ENCODE data around the gene TMEM132D. TPM values are rescaled to one million over a fixed set of nuclear protein-coding genes. Genes with fewer than 3 reads are reported as not detected.

Gene TMEM132D
- total and polyA plus RNA-seq, 5 donors from 2014 or later: not detected

- H3K27ac Mint-ChIP-seq: no peak overlapping the region
Measured at GRCh38 chr12:129446696-129447095, 457.1 kb downstream of the TMEM132D start.

GRCh38 chr12:129440278-129440677, 463.5 kb downstream of the TMEM132D start:
- Histone ChIP-seq H3K4me3 (ENCODE audit: low read depth, low read length) (no peak overlapping the region), H3K27me3 (ENCODE audit: control insufficient read depth, insufficient read depth, low read length) (no peaks in the 10 kb centered on the region), H3K9me3 (ENCODE audit: control insufficient read depth in 2 of 2, low read length in 2 of 2) (peaks cover 0 to 4% of the 10 kb centered on the region in 2 experiments), H3K27ac (ENCODE audit: insufficient read depth, low read length, poor library complexity, severe bottlenecking) (no peak overlapping the region), H3K36me3 (ENCODE audit: control insufficient read depth, insufficient read depth, low read length) (no peaks in the 10 kb centered on the region), H3K4me1 (ENCODE audit: control insufficient read depth, insufficient read depth, low read length, poor library complexity, severe bottlenecking) (no peaks in the 10 kb centered on the region)
- peaks cover 4 to 33% (median 12%) of the 10 kb centered on the region in 7 donors for H3K9me3 Mint-ChIP-seq
- no peak for ATAC-seq (ENCODE audit: low read depth in 2 of 2)
- no peaks in the 10 kb centered on the region for H3K36me3 Mint-ChIP-seq
- no peaks in the 10 kb centered on the region for H3K27me3 Mint-ChIP-seq
- no peak overlapping the region for H3K4me3 Mint-ChIP-seq
- no peak for DNase-seq
- no peaks in the 10 kb centered on the region for H3K4me1 Mint-ChIP-seq
- H3K27ac Mint-ChIP-seq: no peak overlapping the region

More at GRCh38 chr12:129446696-129447095, 457.1 kb downstream of the TMEM132D start:
- H3K4me3 Mint-ChIP-seq: no peak overlapping the region
- no peaks in the 10 kb centered on the region for H3K27me3 ChIP-seq (ENCODE audit: control insufficient read depth, insufficient read depth, low read length)
- no peak overlapping the region for H3K4me3 ChIP-seq (ENCODE audit: low read depth, low read length)
- H3K27ac ChIP-seq (ENCODE audit: insufficient read depth, low read length, poor library complexity, severe bottlenecking): no peak overlapping the region
- no peaks in the 10 kb centered on the region for H3K4me1 ChIP-seq (ENCODE audit: control insufficient read depth, insufficient read depth, low read length, poor library complexity, severe bottlenecking)
- H3K36me3 Mint-ChIP-seq: no peaks in the 10 kb centered on the region
- ATAC-seq (ENCODE audit: low read depth in 2 of 2) (no peak), DNase-seq (no peak)
- H3K4me1 Mint-ChIP-seq: no peaks in the 10 kb centered on the region
- no peaks in the 10 kb centered on the region for H3K27me3 Mint-ChIP-seq
- H3K9me3 Mint-ChIP-seq: peaks cover 3 to 11% (median 6%) of the 10 kb centered on the region in 7 donors
- H3K36me3 ChIP-seq (ENCODE audit: control insufficient read depth, insufficient read depth, low read length): no peaks in the 10 kb centered on the region
- H3K9me3 ChIP-seq (ENCODE audit: control insufficient read depth in 2 of 2, low read length in 2 of 2): no peaks in the 10 kb centered on the region

GRCh38 chr12:129434790-129435189, 469.0 kb downstream of the TMEM132D start:
- Histone ChIP-seq H3K27ac (ENCODE audit: insufficient read depth, low read length, poor library complexity, severe bottlenecking) (no peak overlapping the region), H3K27me3 (ENCODE audit: control insufficient read depth, insufficient read depth, low read length) (no peaks in the 10 kb centered on the region), H3K9me3 (ENCODE audit: control insufficient read depth in 2 of 2, low read length in 2 of 2) (peaks cover 2 to 4% of the 10 kb centered on the region in 2 experiments), H3K36me3 (ENCODE audit: control insufficient read depth, insufficient read depth, low read length) (no peaks in the 10 kb centered on the region), H3K4me3 (ENCODE audit: low read depth, low read length) (no peak overlapping the region), H3K4me1 (ENCODE audit: control insufficient read depth, insufficient read depth, low read length, poor library complexity, severe bottlenecking) (no peaks in the 10 kb centered on the region)
- Mint-ChIP-seq H3K9me3 (peaks cover 3 to 25% (median 8%) of the 10 kb centered on the region in 7 donors), H3K4me3 (no peak overlapping the region), H3K36me3 (no peaks in the 10 kb centered on the region), H3K4me1 (no peaks in the 10 kb centered on the region), H3K27ac (no peak overlapping the region), H3K27me3 (no peaks in the 10 kb centered on the region)
- no peak for DNase-seq
- no peak for ATAC-seq (ENCODE audit: low read depth in 2 of 2)

- DNase-seq (no peak), ATAC-seq (ENCODE audit: low read depth in 2 of 2) (no peak)
- Mint-ChIP-seq H3K27me3 (no peaks in the 10 kb centered on the region), H3K4me1 (no peaks in the 10 kb centered on the region), H3K4me3 (no peak overlapping the region), H3K9me3 (peaks cover 0 to 14% (median 8%) of the 10 kb centered on the region in 7 donors), H3K36me3 (no peaks in the 10 kb centered on the region), H3K27ac (no peak overlapping the region)
- no peaks in the 10 kb centered on the region for H3K9me3 ChIP-seq (ENCODE audit: control insufficient read depth in 2 of 2, low read length in 2 of 2)
- H3K27me3 ChIP-seq (ENCODE audit: control insufficient read depth, insufficient read depth, low read length): no peaks in the 10 kb centered on the region
- H3K36me3 ChIP-seq (ENCODE audit: control insufficient read depth, insufficient read depth, low read length): no peaks in the 10 kb centered on the region
- no peaks in the 10 kb centered on the region for H3K4me1 ChIP-seq (ENCODE audit: control insufficient read depth, insufficient read depth, low read length, poor library complexity, severe bottlenecking)
- H3K27ac ChIP-seq (ENCODE audit: insufficient read depth, low read length, poor library complexity, severe bottlenecking): no peak overlapping the region
- no peak overlapping the region for H3K4me3 ChIP-seq (ENCODE audit: low read depth, low read length)
Measured at GRCh38 chr12:129428240-129428936, 475.4 kb downstream of the TMEM132D start.

- no peaks in the 10 kb centered on the region for H3K4me1 Mint-ChIP-seq
- Histone ChIP-seq H3K9me3 (ENCODE audit: control insufficient read depth in 2 of 2, low read length in 2 of 2) (peaks cover 0 to 2% of the 10 kb centered on the region in 2 experiments), H3K36me3 (ENCODE audit: control insufficient read depth, insufficient read depth, low read length) (no peaks in the 10 kb centered on the region), H3K4me1 (ENCODE audit: control insufficient read depth, insufficient read depth, low read length, poor library complexity, severe bottlenecking) (no peaks in the 10 kb centered on the region), H3K27ac (ENCODE audit: insufficient read depth, low read length, poor library complexity, severe bottlenecking) (no peak overlapping the region), H3K27me3 (ENCODE audit: control insufficient read depth, insufficient read depth, low read length) (no peaks in the 10 kb centered on the region), H3K4me3 (ENCODE audit: low read depth, low read length) (no peak overlapping the region)
- DNase-seq (no peak), ATAC-seq (ENCODE audit: low read depth in 2 of 2) (no peak)
- H3K27ac Mint-ChIP-seq: no peak overlapping the region
- H3K27me3 Mint-ChIP-seq: no peaks in the 10 kb centered on the region
- peaks cover 0 to 13% (median 6%) of the 10 kb centered on the region in 7 donors for H3K9me3 Mint-ChIP-seq
- H3K36me3 Mint-ChIP-seq: no peaks in the 10 kb centered on the region
- H3K4me3 Mint-ChIP-seq: no peak overlapping the region
Measured at GRCh38 chr12:129423041-129423580, 480.7 kb downstream of the TMEM132D start.

GRCh38 chr12:129413295-129413694, 490.5 kb downstream of the TMEM132D start:
- no peak overlapping the region for H3K4me3 Mint-ChIP-seq
- H3K4me1 ChIP-seq (ENCODE audit: control insufficient read depth, insufficient read depth, low read length, poor library complexity, severe bottlenecking): no peaks in the 10 kb centered on the region
- no peak overlapping the region for H3K4me3 ChIP-seq (ENCODE audit: low read depth, low read length)
- H3K27ac ChIP-seq (ENCODE audit: insufficient read depth, low read length, poor library complexity, severe bottlenecking): no peak overlapping the region
- ATAC-seq (ENCODE audit: low read depth in 2 of 2) (no peak), DNase-seq (no peak)
- H3K36me3 ChIP-seq (ENCODE audit: control insufficient read depth, insufficient read depth, low read length): no peaks in the 10 kb centered on the region
- no peaks in the 10 kb centered on the region for H3K36me3 Mint-ChIP-seq
- H3K9me3 Mint-ChIP-seq: peaks cover 0 to 20% (median 7%) of the 10 kb centered on the region in 7 donors
- H3K27me3 Mint-ChIP-seq: no peaks in the 10 kb centered on the region
- H3K27me3 ChIP-seq (ENCODE audit: control insufficient read depth, insufficient read depth, low read length): no peaks in the 10 kb centered on the region
- no peak overlapping the region for H3K27ac Mint-ChIP-seq
- no peaks in the 10 kb centered on the region for H3K9me3 ChIP-seq (ENCODE audit: control insufficient read depth in 2 of 2, low read length in 2 of 2)
- no peaks in the 10 kb centered on the region for H3K4me1 Mint-ChIP-seq

- Mint-ChIP-seq H3K9me3 (peaks cover 0 to 13% (median 5%) of the 10 kb centered on the region in 7 donors), H3K4me1 (no peaks in the 10 kb centered on the region), H3K27ac (no peak overlapping the region), H3K27me3 (no peaks in the 10 kb centered on the region), H3K4me3 (no peak overlapping the region), H3K36me3 (no peaks in the 10 kb centered on the region)
- no peaks in the 10 kb centered on the region for H3K36me3 ChIP-seq (ENCODE audit: control insufficient read depth, insufficient read depth, low read length)
- no peak overlapping the region for H3K27ac ChIP-seq (ENCODE audit: insufficient read depth, low read length, poor library complexity, severe bottlenecking)
- no peaks in the 10 kb centered on the region for H3K4me1 ChIP-seq (ENCODE audit: control insufficient read depth, insufficient read depth, low read length, poor library complexity, severe bottlenecking)
- DNase-seq (no peak), ATAC-seq (ENCODE audit: low read depth in 2 of 2) (no peak)
- H3K9me3 ChIP-seq (ENCODE audit: control insufficient read depth in 2 of 2, low read length in 2 of 2): no peaks in the 10 kb centered on the region
- no peaks in the 10 kb centered on the region for H3K27me3 ChIP-seq (ENCODE audit: control insufficient read depth, insufficient read depth, low read length)
- no peak overlapping the region for H3K4me3 ChIP-seq (ENCODE audit: low read depth, low read length)
Measured at GRCh38 chr12:129409281-129409680, 494.5 kb downstream of the TMEM132D start.

- Histone ChIP-seq H3K9me3 (ENCODE audit: control insufficient read depth in 2 of 2, low read length in 2 of 2) (no peaks in the 10 kb centered on the region), H3K27me3 (ENCODE audit: control insufficient read depth, insufficient read depth, low read length) (no peaks in the 10 kb centered on the region), H3K36me3 (ENCODE audit: control insufficient read depth, insufficient read depth, low read length) (no peaks in the 10 kb centered on the region), H3K4me1 (ENCODE audit: control insufficient read depth, insufficient read depth, low read length, poor library complexity, severe bottlenecking) (no peaks in the 10 kb centered on the region), H3K4me3 (ENCODE audit: low read depth, low read length) (no peak overlapping the region), H3K27ac (ENCODE audit: insufficient read depth, low read length, poor library complexity, severe bottlenecking) (no peak overlapping the region)
- Mint-ChIP-seq H3K27me3 (no peaks in the 10 kb centered on the region), H3K4me3 (no peak overlapping the region), H3K27ac (no peak overlapping the region), H3K9me3 (peaks cover 0 to 17% (median 7%) of the 10 kb centered on the region in 7 donors), H3K4me1 (peaks cover 0 to 5% (median under 1%) of the 10 kb centered on the region in 4 donors), H3K36me3 (no peaks in the 10 kb centered on the region)
- no peak for ATAC-seq (ENCODE audit: low read depth in 2 of 2)
- DNase-seq: no peak
Measured at GRCh38 chr12:129404556-129404955, 499.3 kb downstream of the TMEM132D start.
